ENCODE results near the gene TTLL13. TPM values are rescaled to one million over a fixed set of nuclear protein-coding genes. Genes with fewer than 3 reads are reported as not detected.
"Not testable (repeated sequence)": the region's sequence is repeated elsewhere in the genome, so short reads cannot be mapped to it uniquely, and the experiment has no call there.

The TTLL13 gene
- total and polyA plus RNA-seq, 2 donors: 0.05 TPM; not detected in 1

DNA sequence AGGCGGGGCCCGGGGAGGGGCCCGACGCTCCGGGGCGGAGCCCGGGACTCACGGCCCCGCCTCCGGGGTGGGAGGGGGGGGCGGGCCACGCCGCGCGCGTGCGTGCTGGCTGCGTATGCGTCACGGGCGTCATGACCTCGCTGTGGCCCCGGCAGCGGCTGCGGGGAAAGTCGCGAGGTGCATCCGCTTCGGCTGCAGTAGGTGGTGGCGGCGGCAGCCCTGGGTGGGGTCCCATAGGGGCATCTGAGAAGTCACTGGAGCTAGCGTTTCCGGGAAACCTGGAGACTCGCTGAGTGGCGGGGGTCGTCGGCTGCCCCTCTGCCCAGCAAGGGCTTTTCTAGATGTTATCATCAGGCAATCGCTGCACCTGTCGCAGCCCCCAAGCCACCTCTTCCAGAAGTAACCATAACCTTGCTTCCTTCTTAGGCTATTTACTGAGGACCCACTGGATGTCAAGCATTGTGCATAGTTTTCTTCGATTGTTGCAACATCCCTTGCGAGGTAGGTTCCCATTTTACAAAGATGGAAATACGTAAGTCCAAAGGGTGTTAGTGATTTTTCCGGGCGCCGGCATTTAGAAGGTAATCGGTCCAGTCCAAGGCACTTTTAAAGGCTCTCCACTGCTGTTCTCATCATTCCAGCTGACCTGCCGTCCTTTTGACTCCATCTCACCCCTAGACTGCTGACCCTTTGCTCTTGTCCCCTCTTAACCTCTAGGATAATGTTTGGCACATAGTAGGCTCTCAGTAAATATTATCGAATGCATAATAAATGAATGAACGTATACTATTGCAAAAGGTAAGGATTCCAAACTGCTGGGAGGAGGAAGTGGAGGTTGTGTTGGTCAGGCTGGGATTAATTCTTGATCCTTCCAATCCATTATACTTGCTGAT, 15.0 kb upstream of the TTLL13 start, which contains the start of gene GDPGP1:
GDPGP1 (plus strand) TSS at position 114 of the 893 bp plus-strand sequence. CDS start 6,700 bp downstream, outside the sequence.
- no peak for DNase-seq (ENCODE audit: extremely low spot score)

DNA sequence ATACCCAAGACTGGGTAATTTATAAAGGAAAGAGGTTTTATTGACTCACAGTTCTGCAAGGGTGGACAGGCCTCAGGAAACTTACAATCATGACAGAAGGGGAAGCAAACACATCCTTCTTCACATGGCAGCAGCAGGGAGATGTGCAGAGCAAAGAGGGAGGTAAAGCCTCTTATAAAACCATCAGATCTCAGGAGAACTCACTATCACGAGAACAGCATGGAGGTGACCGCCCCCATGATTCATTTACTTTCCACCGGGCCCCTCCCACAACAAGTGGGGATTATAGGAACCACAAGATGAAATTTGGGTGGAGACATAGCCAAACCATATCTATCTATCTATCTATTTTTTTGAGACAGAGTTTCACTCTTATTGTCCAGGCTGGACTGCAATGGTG, 10.0 kb upstream of the TTLL13 start:
- 84% methylated on average over 3 of the region's 3 CpGs for WGBS
- Histone ChIP-seq H3K36me3 (ENCODE audit: insufficient read depth) (no peaks in the 10 kb centered on the region), H3K27ac (ENCODE audit: low read depth) (no peak overlapping the region), H3K4me1 (ENCODE audit: insufficient read depth) (no peaks in the 10 kb centered on the region), H3K4me3 (ENCODE audit: low read depth, low read length) (no peak overlapping the region)
- DNase-seq (ENCODE audit: extremely low spot score): no peak

More for the DNA sequence above, 15.0 kb upstream of the TTLL13 start, which contains the start of gene GDPGP1:
- H3K4me1 ChIP-seq (ENCODE audit: insufficient read depth): no peaks in the 10 kb centered on the region
- no peaks in the 10 kb centered on the region for H3K36me3 ChIP-seq (ENCODE audit: insufficient read depth)
- WGBS: 6% methylated on average over 49 of the region's 49 CpGs
- peak within 1 kb of the TSS; percentile 89 for H3K27ac ChIP-seq (ENCODE audit: low read depth)
- H3K4me3 ChIP-seq (ENCODE audit: low read depth, low read length): peak within 1 kb of the TSS; percentile 74

GRCh38 chr15:90240856-90241255, 8.5 kb upstream of the TTLL13 start:
- no peak overlapping the region for H3K4me3 ChIP-seq (ENCODE audit: low read depth, low read length)
- DNase-seq (ENCODE audit: extremely low spot score): no peak
- no peaks in the 10 kb centered on the region for H3K4me1 ChIP-seq (ENCODE audit: insufficient read depth)
- 88% methylated on average over 8 of the region's 8 CpGs for WGBS
- H3K27ac ChIP-seq (ENCODE audit: low read depth): no peak overlapping the region
- H3K36me3 ChIP-seq (ENCODE audit: insufficient read depth): no peaks in the 10 kb centered on the region

DNA sequence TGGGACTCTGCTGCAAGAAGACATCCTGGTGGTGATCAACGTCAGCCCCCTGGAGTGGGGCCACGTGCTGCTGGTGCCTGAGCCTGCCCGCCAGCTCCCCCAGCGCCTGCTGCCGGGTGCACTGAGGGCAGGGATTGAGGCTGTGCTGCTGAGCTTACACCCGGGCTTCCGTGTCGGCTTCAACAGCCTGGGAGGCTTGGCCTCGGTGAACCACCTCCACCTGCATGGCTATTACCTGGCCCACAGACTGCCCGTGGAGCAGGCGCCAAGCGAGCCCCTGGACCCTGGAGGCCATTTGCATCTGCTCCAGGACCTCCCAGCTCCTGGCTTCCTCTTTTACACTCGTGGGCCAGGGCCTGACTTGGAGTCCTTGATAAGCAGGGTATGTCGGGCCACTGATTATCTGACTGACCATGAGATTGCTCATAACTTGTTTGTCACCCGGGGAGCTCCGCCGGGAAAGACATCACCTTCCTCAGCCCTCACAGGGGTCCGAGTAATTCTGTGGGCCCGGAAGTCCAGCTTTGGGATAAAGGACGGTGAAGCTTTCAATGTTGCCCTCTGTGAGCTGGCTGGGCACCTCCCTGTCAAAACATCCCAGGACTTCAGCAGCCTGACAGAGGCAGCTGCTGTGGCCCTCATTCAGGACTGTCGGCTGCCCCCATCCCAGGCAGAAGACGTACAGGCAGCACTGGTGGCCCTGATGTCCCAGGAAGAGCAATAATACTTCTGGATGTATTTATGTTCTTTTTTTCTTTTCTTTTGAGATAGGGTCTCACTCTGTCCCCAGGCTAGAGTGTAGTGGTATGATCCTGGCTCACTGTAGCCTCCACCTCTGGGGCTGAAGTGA, 7.8 kb upstream of the TTLL13 start:
- 81% methylated on average over 22 of the region's 22 CpGs for WGBS
- Histone ChIP-seq H3K36me3 (ENCODE audit: insufficient read depth) (no peaks in the 10 kb centered on the region), H3K4me1 (ENCODE audit: insufficient read depth) (no peaks in the 10 kb centered on the region), H3K4me3 (ENCODE audit: low read depth, low read length) (no peak overlapping the region), H3K27ac (ENCODE audit: low read depth) (no peak overlapping the region)
- DNase-seq (ENCODE audit: extremely low spot score): no peak

- no peaks in the 10 kb centered on the region for H3K36me3 ChIP-seq (ENCODE audit: insufficient read depth)
- H3K27ac ChIP-seq (ENCODE audit: low read depth): no peak overlapping the region
- WGBS: 87% methylated on average over 10 of the region's 10 CpGs
- no peaks in the 10 kb centered on the region for H3K4me1 ChIP-seq (ENCODE audit: insufficient read depth)
- no peak overlapping the region for H3K4me3 ChIP-seq (ENCODE audit: low read depth, low read length)
- no peak for DNase-seq (ENCODE audit: extremely low spot score)
Measured at GRCh38 chr15:90243943-90244639, 5.3 kb upstream of the TTLL13 start.

DNA sequence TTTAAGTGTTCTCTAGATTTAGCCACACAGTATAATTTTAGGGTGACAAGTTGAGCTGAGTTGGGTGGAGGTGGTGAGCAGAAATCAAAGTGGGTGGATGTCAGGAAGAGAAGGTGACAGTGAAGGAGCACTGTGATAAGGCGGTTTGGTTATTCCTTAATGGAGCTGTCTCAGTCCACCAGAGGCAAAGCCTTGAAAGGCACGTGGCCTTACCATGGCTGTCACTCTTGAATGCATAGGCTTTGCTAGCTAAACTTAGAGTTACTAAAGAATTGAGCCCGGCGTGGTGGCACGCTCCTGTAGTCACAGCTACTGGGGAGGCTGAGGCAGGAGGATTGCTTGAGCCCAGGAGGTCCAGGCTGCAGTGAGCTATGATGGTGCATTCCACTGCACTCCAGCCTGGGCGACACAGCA, 560 bp upstream of the TTLL13 start:
- H3K36me3 ChIP-seq (ENCODE audit: insufficient read depth): no peaks in the 10 kb centered on the region
- no peak for DNase-seq (ENCODE audit: extremely low spot score)
- WGBS: 76% methylated on average over 6 of the region's 6 CpGs
- H3K4me1 ChIP-seq (ENCODE audit: insufficient read depth): no peaks in the 10 kb centered on the region
- no peak overlapping the region for H3K27ac ChIP-seq (ENCODE audit: low read depth)
- H3K4me3 ChIP-seq (ENCODE audit: low read depth, low read length): no peak overlapping the region

GRCh38 chr15:90257776-90258175, 8.4 kb downstream of the TTLL13 start:
- H3K4me3 ChIP-seq (ENCODE audit: low read depth, low read length): no peak overlapping the region
- H3K36me3 ChIP-seq (ENCODE audit: insufficient read depth): no peaks in the 10 kb centered on the region
- 72% methylated on average over 7 of the region's 7 CpGs for WGBS
- no peak for DNase-seq (ENCODE audit: extremely low spot score)
- no peak overlapping the region for H3K27ac ChIP-seq (ENCODE audit: low read depth)
- no peaks in the 10 kb centered on the region for H3K4me1 ChIP-seq (ENCODE audit: insufficient read depth)

DNA sequence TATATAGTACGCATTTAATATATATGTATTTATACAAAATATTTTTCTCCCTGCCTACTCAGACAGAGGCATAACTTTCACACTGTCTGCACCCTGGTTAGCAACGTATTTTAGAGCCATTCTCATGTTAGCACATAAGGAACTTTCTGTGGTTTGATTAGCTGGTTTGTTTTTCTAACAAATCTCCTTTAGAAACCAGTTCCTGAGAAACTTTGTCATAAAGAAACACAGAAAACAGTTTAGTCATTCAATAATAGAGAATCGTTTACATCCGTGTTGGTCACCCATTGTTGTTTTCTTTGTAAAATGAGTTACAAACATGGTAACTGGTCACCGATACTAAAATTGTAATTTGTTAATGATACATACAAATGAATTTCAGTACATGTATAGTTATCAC, 10.2 kb downstream of the TTLL13 start:
- DNase-seq (ENCODE audit: extremely low spot score): no peak

DNA sequence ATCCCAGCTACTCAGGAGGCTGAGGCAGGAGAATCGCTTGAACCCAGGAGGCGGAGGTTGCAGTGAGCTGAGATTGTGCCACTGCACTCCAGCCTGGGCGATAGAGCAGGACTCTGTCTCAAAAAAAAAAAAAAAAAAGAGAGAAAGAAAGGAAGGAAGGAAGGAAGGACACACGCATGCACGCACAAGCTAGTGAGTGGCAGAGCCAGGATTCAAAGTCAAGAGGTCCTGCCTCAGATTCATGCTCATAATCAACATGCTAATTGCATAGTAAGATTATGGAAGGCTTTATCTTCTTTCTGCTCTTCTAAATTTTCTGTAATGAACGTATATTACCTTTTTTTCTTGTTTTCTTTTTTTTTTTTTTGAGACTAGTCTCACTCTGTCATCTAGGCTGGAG, 11.4 kb downstream of the TTLL13 start:
- not testable (repeated sequence) for H3K36me3 ChIP-seq (ENCODE audit: insufficient read depth); DNase-seq (ENCODE audit: extremely low spot score); H3K4me1 ChIP-seq (ENCODE audit: insufficient read depth); H3K27ac ChIP-seq (ENCODE audit: low read depth); H3K4me3 ChIP-seq (ENCODE audit: low read depth, low read length)
- WGBS: 82% methylated on average over 6 of the region's 6 CpGs

More for the DNA sequence above, 10.2 kb downstream of the TTLL13 start:
- 85% methylated on average over 5 of the region's 5 CpGs for WGBS
- H3K4me3 ChIP-seq (ENCODE audit: low read depth, low read length): no peak overlapping the region
- no peaks in the 10 kb centered on the region for H3K36me3 ChIP-seq (ENCODE audit: insufficient read depth)
- H3K4me1 ChIP-seq (ENCODE audit: insufficient read depth): no peaks in the 10 kb centered on the region
- H3K27ac ChIP-seq (ENCODE audit: low read depth): no peak overlapping the region

DNA sequence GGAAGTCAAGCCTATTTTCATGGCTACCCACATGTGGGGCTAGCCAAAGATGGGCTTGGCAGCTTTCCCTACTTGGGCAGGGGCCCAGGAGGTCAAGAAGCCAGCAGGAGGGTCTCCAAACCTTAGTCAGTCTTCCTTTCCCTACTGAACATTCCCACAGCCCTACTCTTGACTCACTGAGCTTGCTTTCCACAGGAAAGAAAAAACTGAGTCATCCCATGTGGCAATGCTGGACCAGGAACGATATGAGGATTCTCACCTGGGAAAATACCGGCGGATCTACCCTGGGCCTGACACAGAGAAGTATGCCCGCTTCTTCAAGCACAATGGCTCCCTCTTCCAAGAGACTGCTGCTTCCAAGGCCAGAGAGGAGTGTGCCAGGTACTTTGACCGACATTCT, 12.5 kb downstream of the TTLL13 start:
- no peak for DNase-seq (ENCODE audit: extremely low spot score)
- 89% methylated on average over 5 of the region's 5 CpGs for WGBS

GRCh38 chr15:90262426-90262825, 13.1 kb downstream of the TTLL13 start:
- no peaks in the 10 kb centered on the region for H3K36me3 ChIP-seq (ENCODE audit: insufficient read depth)
- 77% methylated on average over 5 of the region's 5 CpGs for WGBS
- no peak overlapping the region for H3K4me3 ChIP-seq (ENCODE audit: low read depth, low read length)
- peaks cover 1% of the 10 kb centered on the region for H3K4me1 ChIP-seq (ENCODE audit: insufficient read depth)
- DNase-seq (ENCODE audit: extremely low spot score): no peak
- no peak overlapping the region for H3K27ac ChIP-seq (ENCODE audit: low read depth)

More for the DNA sequence above, 12.5 kb downstream of the TTLL13 start:
- Histone ChIP-seq H3K27ac (ENCODE audit: low read depth) (no peak overlapping the region), H3K36me3 (ENCODE audit: insufficient read depth) (no peaks in the 10 kb centered on the region), H3K4me3 (ENCODE audit: low read depth, low read length) (no peak overlapping the region), H3K4me1 (ENCODE audit: insufficient read depth) (no peaks in the 10 kb centered on the region)

DNA sequence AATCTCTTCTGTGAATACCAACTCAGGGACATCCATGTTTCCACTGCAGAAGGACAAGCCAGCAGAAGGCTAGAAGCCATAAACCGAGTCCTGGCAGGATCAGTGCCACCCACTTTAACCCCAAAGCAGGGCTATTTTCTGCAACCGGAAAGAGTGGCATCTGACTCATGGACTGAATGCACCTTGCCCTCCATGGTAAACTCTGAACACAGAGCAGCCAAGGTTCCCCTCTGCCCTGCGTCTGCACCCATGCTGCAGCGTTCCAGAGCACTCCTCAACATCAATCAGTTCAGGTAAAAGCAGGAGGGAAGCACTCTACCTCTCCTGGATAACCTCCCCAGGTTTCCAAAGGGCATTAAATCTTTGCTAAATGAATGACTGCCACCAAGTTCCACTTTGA, 15.3 kb downstream of the TTLL13 start:
- peak overlapping the region; percentile 94 for H3K27ac ChIP-seq (ENCODE audit: low read depth)
- 54% methylated on average over 4 of the region's 4 CpGs for WGBS
- no peak for DNase-seq (ENCODE audit: extremely low spot score)
- peaks cover 1% of the 10 kb centered on the region for H3K4me1 ChIP-seq (ENCODE audit: insufficient read depth)
- H3K4me3 ChIP-seq (ENCODE audit: low read depth, low read length): peak overlapping the region; percentile 70
- no peaks in the 10 kb centered on the region for H3K36me3 ChIP-seq (ENCODE audit: insufficient read depth)

Measured in urinary bladder (tissue), 4 donors.